NCI-H2227 (cell line): ENCODE results near the gene KXD1.
"Not testable (repeated sequence)": the region's sequence is repeated elsewhere in the genome, so short reads cannot be mapped to it uniquely, and the experiment has no call there.

ENCODE experiments used
- DNase-seq: peaks from one replicate; lab custom pipeline; 2025; ENCODE audit not compliant: unreplicated experiment; lab: John Stamatoyannopoulos, UW

Gene KXD1

DNA sequence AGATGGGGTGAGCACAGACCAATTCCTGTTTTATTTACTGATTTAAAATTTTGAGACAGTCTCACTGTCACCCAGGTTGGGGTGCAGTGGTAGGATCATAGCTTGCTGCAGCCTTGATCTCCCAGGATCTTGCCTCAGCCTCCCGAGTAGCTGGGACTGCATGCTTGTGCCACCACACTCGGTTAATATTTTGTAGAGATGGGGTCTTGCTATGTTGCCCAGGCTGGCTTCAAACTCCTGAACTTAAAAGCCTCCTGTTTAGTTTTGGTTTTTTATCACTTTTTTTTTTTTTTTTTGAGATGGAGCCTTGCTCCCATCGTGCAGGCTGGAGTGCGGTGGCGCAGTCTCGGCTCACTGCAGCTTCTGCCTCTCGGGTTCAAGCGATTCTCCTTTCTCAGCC lies 18.7 kb downstream of the KXD1 start:
- DNase-seq: no peak

DNA sequence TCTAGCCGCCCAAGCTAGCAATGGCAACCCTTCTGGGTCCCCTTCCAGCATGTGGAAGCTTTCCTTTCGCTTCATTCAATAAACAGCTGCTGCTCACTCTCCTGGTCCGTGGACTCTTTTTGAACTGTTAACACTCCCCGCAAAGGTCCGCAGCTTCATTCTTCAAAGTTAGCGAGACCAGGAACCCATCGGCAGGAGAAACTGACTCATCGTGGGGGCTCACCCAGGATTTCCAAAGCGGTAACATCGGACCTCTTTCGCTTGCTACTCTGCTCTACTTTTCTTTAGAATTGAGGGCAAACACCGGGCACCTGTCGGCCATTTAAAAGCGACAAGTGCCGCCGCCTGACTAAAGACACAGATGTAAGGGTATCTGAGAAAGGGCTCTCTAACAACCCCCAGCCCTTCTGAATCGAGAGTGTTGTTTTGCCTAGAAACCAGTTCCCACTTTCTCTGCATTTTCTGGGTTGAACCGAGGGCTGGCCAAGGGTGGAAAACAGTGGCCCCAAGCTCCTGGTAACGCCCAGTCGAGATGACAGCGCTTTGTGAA lies 19.8 kb downstream of the KXD1 start:
- DNase-seq: no peak

DNA sequence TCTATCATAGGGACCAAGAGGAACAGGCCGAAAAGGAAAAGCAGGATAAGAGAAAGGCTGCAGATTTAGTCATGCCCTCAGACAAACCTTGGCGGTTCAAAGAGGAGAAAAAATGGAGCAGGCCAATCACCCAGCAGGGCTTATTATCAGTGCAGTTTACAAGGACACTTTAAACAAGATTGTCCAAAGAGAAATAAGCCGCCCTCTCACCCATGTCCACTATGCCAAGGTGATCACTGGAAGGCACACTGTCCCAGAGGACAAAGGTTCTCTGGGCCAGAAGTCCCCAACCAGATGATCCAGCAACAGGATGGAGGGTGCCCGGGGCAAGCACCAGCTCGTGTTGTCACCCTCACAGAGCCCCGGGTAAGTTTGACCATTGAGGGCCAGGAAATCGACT lies 22.6 kb downstream of the KXD1 start:
- DNase-seq: no peak

DNA sequence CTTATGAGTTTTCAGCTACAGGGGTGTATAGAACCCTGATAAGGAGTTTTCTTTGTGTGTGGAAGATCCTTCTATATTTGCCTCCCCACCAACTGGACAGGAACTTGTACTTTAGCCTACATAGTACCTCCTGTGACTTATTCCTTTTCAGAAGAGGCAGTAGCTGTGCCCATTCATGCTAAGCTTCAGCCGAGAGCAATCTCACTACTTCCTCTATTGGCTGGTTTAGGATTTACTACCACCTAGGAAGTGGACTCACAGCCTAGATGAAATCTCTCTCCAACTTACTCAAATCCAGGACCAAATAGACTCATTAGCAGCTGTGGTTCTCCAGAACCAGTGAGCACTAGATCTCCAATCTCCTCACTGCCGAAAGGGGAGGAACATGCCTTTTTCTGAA lies 28.6 kb downstream of the KXD1 start:
- no peak for DNase-seq

DNA sequence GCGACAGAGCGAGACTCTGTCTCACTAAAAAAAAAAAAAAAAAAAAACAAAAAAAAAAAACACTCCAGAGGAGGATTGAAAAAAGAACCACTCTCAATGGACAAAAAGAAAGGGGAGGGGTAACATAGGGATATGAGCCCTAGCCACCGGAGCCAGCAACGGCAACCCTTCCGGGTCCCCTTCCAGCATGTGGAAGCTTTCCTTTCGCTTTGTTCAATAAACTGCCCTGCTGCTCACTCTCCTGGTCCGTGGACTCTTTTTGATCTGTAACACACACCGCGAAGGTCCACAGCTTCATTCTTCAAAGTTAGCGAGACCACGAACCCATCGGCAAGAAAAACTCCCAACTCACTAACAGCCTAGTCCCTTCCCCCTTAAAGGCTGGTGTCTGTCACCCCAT lies 29.9 kb downstream of the KXD1 start:
- DNase-seq: no peak

DNA sequence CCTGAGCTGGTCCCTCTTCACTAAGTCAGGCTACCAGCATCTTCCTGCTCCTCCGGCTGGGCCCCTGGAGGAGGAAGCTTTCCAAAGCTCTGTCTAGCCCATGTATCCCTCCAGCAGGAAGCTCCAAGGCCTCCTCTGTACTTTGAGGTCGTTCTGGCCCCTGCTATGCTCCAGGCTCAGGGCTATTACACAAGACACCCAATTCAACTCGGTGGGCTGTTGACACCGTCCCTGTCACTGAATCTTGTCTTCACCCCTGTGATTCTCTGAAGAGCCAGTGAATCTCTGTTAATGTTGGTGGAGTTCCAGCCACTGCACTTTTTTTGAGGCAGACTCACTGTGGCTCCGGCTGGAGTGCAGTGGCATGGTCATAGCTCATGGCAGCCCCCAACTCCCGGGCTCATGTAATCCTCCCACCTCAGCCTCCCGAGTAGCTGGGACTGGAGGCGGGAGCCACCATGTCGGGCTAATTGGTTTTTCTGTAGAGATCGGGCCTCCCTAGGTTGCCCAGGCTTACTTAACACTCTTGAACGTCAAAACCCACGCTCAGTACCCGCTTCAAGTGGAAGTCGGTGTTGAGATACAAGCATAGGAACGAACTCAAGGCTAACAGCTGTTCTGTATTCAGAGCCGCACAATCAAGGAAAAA lies 30.4 kb downstream of the KXD1 start:
- DNase-seq: no peak

DNA sequence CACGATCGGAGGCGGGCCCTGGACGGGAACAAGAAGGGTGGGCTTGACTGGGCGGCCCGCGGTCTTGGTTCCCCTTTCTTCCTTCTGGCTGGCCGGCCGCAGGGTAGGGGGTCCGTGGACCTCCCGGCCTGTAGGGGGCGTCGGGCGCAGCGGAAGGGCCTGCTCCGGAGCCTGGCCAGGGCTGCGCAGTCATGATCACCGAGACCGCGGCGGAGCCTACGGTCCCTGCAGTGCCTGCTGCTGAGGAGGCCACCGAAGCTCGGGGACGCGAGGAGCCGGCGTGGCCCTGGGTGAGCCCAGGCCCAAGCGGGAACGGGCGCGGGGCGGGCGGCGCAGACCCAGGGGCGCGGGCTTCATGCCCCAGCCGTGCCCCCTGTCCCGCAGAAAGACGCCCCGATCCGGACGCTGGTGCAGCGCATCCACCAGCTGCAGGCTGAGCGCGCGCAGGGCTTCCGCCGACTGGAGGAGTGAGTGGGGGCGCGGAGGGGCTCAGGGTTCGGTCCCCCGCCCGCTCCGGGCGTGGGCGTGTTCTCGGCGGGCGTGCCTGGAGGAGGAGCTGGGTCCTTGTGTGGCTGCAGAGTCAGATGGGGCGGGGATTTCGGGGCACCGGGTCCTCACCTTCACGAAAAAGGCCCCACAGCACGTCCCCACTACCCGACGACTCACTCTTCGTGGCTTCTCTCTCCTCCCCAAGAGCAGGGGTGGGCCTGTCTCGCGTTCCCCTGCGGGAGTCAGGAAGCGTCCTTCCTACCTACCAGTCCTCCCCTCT lies 31.1 kb downstream of the KXD1 start, which contains the start of gene REX1BD:
TSS of gene REX1BD (plus strand) at position 188 of the 769 bp plus-strand sequence. CDS start at position 192, 4 bp downstream.
- DNase-seq: peak; percentile 87

DNA sequence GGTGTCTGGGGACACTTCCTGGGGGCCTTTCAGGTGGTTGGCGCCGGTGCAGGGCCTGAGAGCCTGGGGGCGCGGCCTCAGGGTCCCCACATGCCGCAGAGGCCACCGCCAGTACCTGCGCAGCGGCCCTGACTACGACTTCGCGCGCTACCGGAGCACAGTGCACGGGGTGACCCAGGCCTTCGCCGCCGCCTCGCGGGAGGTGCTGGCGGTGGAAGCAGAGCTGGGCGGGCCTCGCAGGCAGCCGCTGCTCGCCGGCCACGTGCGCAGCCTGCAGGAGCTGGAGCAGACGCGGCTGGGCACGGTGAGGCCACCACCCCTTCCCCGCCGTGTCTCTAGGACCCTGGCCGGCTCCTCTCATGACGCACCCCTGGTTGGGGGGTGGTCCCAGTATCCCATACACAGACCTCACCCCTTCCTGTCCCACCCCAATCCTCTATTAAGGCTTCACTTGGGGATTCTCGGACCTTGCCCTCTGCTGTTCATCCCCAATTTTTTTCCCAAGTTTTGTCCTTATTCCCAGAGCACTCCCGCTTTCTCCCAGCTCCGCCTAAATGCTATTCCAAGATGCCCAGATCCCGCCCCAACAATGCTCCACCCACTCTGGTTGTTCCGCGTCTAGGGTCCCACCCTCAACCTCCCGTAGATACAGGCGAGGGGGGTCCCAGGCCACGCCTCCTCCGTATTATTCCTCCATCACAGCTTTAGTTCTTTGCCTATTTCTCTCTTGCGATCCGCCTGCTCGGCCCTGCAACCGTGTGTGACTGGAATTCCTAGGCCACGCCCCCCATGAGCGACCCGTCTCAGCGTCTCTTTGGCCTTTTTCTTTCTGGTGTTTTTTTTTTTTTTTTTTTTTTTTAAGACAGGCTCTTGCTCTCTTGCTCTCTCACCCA lies 32.0 kb downstream of the KXD1 start:
- DNase-seq: peak; percentile 84

DNA sequence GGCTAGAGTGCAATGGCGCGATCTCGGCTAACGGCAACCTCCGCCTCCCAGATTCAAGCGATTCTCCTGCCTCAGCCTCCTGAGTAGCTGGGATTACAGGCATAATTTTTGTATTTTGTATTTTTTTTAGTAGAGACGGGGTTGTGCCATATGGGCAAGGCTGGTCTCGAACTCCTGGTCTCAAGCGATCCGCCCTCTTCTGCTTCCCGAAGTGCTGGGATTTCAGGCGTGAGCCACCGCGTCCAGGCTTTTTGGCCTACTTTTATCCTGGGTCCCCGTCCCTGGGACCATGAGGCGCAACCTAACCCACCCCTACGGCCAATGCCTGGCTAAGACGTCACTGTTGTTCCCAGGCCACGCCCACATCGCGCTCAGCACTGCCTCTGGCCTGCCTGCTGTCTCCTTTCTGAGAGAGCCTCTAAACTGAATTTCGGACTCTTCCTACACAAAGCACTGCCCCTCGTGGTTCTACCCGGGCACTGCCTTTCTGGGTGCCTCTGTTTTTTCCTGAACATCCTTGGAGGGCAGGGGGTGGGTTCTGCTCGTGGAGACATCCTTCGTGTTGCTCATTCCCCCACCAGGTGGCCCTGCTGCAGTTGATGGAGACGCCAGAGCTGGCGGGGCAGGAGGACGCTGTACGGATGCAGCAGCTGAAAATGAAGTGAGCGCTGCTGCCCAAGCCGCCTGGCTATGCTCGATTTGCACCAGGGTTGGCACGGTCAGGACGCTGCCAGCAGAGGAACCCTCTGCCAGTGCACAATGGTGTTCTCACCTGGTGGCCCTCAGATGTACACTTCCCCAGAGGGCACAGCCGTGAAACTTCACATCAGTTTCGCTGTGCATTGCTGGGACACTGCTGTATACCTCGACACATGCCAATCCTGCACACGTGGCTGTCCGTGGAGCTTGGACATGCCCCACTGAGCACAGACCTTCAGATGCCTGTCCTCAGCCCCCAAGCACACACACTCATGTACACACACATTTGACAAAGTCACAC lies 32.9 kb downstream of the KXD1 start:
- peak; percentile 93 for DNase-seq

DNA sequence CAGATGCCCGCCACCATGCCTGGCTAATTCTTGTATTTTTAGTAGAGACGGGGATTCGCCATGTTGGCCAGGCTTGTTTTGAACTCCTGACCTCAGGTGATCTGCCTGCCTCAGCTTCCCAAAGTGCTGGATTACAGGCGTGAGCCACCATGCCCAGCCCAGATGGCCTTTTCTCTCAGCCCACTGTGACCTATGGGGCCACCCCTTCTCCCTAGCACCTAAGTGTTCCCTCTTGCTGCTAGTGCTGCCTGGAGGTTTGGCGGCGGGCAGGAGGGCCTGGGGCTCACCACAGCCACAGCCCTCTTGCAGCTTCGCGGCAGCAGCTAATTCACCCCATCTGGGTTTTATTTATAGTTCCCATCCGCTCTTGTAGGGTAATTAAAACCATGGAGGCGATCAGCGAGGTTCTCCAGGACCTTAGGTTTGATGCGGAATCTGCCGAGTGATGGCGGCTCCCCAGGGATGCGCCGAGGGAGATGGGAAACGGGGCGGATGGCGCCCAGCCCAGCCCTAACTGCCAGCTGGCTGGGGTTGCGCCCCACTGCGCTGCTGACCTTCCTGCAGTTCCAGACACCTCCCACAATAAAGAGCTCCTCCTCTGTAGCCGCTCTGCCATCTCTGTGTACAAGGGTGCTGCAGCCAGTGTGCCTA lies 34.2 kb downstream of the KXD1 start:
- DNase-seq: no peak

DNA sequence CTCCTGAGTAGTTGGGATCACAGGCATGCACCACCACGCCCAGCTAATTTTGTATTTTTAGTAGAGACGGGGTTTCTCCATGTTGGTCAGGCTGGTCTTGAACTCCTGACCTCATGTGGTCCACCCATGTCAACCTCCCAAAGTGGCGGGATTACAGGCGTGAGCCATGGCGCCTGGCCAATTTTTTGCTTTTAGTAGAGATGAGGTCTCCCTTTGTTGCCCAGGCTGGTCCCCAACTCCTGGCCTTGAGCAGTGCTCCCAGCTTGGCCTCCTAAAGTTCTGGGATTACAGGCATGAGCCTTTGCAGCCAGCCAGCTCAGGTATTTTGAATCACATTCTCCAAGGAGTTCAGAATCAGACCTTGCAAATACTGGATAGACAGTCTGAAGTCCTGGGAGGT lies 35.1 kb downstream of the KXD1 start:
- DNase-seq: not testable (repeated sequence)

DNA sequence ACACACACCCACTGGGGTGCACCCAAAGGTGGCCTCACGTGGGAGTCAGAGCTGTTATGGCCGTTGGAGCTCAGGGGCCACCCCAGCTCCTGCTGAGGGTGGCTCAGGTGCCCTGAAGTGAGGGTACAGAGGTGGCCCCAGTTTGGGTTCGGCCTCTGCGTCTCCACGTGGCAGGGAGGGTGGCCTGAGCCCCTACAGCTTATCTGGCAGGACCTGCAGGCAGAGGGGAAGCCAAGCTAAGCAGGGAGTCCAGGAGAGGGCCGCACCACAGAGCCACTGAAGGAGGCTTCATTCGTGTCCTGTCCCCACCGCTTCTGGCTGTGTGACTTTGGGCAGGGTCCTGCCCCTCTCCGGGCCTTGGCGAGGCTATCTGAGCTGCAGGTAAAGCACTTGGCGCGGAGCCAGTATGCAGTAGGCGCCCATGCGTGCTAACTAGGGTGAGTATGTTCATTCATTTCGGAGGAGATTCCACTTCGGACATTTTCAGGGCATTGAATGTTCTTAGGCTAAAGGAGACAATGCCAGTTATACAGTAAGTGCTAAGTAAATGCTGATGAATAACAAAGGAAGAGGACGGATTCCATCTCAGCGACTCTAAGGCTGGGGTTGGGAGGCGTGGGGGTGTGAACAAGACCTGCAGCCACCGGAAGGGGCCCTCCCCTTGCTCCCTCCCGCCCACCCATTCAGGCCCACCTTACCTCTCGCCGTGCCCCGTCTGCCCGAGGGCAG lies 35.9 kb downstream of the KXD1 start:
- DNase-seq: no peak

DNA sequence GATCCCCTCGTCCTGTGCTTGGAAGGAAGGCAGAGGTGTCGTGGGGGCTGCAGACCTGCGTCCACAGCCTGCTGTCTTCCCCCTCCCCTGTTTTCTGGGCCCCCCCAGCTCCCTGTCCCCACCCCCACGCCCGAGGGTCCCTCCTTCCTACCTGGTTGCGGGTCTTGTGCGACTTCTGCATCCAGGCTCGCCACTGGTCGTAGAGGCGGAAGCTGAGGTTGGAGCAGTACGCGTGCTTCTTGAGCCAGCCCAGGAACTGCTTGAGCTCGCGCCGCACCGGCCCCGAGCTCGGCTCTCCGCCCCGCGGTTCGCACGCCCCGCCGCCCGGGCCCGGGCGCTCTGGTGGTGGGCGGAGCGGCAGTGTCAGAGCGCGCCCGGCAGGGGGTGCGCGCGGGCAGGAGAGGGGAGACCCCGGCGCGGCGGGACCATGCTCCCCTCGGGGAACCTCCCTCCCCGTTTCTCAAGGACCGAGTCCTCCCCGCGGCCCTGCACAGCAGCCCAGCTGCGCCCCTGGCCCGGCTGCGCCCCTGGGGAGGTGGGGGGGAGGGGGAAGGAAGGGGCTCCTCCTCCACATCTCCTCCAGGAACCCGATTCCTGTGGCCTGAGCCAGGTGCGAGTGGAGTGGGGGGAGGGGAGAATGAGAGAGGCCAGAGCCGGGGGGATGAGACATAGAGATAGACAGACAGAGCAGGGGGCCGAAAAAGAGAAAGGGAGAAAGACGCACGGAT lies 36.6 kb downstream of the KXD1 start:
- peak; percentile 86 for DNase-seq

DNA sequence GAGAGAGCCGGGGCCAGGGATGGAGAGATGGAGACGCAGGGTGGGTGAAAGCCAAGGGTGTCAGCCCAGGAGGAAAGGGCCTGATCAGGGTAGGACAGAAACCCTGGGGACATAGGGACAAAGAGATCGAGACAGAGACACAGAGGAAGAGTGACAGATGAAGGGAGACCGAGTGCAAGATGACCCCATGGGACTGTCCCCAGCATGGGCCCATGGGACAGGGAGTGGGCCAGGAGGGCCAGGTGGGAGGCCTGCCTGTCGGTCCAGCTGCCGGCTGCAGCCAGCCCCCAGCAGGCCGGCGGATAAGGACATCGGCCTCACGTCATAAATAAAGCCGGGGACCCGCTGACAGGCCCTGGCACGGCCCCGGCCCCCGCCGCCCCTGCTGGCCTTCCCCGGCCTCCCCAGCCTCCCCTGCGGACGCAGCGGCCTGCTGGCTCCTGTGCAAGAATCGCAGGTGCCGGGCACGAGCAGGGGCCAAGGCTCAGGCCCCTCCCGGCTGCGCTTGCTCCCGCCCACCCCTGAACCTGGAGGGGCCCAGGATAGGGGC lies 37.2 kb downstream of the KXD1 start:
- no peak for DNase-seq

DNA sequence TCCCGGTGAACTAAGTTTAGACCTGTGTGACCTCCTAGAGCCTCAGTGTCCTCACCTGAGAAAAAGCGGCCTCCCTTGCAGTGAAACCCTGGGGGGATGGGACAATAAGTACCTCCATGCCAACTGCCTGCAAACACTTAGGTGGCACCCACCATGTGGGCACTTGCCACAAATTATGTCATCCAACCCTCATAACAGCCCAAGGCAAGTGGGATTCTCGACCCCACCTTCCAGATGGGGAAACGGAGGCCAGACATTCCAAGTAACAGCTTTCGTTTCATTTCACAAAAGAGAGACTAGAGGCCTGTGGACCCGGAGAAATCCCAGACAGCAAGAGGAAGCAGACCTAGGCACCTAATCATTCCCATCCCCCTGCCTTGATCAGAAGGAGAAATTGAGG lies 37.8 kb downstream of the KXD1 start:
- DNase-seq: no peak

DNA sequence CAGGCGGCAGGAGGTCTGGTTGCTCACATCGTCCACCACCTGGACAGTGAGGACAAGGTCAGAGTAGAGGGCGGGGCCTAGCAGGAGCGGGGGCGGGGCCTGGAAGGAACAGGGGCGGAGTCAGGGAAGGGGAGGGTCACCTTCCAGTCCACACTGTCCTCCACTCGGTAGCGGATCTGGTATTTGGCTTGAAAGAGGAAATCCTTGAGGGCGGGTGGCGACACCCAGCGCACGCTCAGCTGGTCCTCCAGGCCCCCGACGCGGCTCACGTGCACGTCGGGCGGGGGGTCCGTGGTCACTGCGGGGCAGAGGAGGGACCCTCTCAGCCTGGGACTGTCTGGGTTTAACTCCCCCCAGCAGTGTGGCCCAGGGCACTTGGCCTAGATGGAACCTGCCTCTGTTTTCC lies 39.1 kb downstream of the KXD1 start:
- DNase-seq: no peak

DNA sequence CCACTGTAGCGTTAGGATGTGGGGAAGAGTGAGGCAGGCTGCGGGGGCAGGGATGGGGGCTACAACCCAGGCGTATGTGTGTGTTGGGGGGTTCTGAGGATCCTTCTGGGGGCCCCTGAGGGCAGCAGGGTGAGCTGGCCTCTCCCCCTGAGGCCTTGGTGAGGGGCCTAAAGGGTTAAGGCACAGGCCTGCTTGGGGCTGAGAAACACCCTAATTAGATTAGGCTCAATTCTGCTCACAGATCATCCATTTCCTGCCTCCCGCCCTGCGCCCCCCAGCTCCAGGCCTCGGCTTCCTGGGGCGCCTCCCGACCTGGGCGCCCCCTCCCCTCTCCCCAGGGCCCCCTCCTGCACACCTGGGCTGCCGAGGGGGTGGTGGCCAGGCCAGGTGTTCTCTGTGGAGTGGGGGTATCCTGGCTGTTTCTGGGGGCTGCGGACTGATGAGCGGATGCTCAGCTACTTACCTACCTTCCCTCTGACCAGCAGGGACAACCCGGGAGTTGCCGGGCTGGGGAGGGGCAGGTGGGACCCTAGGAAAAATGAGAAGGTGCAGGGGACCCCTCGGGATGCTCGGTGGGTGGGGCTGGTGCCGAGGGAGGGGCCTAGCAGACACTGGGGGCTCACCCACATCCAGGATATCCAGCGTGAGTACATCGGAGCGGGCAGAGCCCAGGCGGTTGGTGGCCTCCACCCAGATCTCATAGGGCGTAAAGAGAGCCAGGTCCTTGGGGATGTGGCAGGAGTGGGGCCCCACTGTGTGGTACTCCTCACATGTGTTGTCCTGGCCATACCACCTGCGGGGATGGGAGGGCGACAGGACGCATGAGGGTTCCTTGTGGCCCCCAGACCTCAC lies 40.4 kb downstream of the KXD1 start:
- DNase-seq: no peak
